NB4 (cell line): ENCODE data around the gene METTL26.

Source experiments
- CTCF ChIP-seq: IDR thresholded peaks from one replicate; pipeline ENCODE4 v1.5.1; 2012; ENCODE audit warnings: low read depth, low read length
- MYC ChIP-seq: IDR thresholded peaks from 2 replicates; pipeline ENCODE4 v1.6.1; 2011; ENCODE audit warnings: low read depth, low read length
- POLR2A ChIP-seq: IDR thresholded peaks from 2 replicates; pipeline ENCODE4 v1.6.1; 2011; ENCODE audit warnings: mild to moderate bottlenecking; ENCODE audit not compliant: insufficient read length; ENCODE audit errors: extremely low read depth

- TF ChIP-seq CTCF: no peak
- TF ChIP-seq POLR2A: no peak
- TF ChIP-seq MYC: no peak
These were observed 39.1 kb upstream of the METTL26 start, which contains the start of gene RHBDL1 for GRCh38 chr16:674968-675883.
